A549 (cell line): Measurements from ENCODE around the gene POLRMT. TPM values are rescaled to one million over a fixed set of nuclear protein-coding genes. Genes with fewer than 3 reads are reported as not detected.
A peak's percentile ranks its signal among the peaks of the same experiment; 100 is the strongest.

Experiments
- ATAC-seq, 2 experiments: fragments of 200-7000 bp in 1 of 2; fragments of >200 bp in 1 of 2; cut with Nextera tagmentation in 1 of 2; cut with Tn5 transposase in 1 of 2; 3 replicates each; pipeline versions ENCODE4 v1.8.0 to v1.9.1; 2018 to 2020; ENCODE audit warnings: mild to moderate bottlenecking in 1 of 2, moderate library complexity in 1 of 2
- CTCF ChIA-PET: fragments of 300-600 bp; sonication (Branson Sonifier 250); formaldehyde crosslinking; extraction: SDS; loops from one replicate; lab custom pipeline; 2021; ENCODE audit warnings: antibody characterized with exemption, inconsistent platforms; lab: Yijun Ruan, JAX
- POLR2A ChIA-PET: fragments of 350-600 bp; formaldehyde crosslinking; extraction: SDS; loops from one replicate; lab custom pipeline; 2021; ENCODE audit warnings: antibody characterized with exemption, inconsistent platforms; lab: Yijun Ruan, JAX
- DNase-seq, 2 experiments: peaks; one replicate each; pipeline versions ENCODE4 v3.0.0 to v3.0.0-alpha.2; 2011 to 2016; ENCODE audit warnings: low read depth in 1 of 2, low spot score in 1 of 2
- FAIRE-seq: peaks from 2 replicates; lab custom pipeline; 2011; peaks lifted over from hg19 to GRCh38; lab: Jason Lieb, UNC
- H3K27ac ChIP-seq, 2 experiments: fragments of >200 bp; sonication (Bioruptor Twin); formaldehyde crosslinking; 3 replicates each; pipeline ENCODE4 v1.5.1; 2016 to 2017
- H3K4me1 ChIP-seq: fragments of >200 bp; sonication (Bioruptor Twin); formaldehyde crosslinking; 3 replicates; pipeline ENCODE4 v1.6.1; 2016
- H3K4me2 ChIP-seq: fragments of >200 bp; sonication (Bioruptor Twin); formaldehyde crosslinking; 3 replicates; pipeline ENCODE4 v1.6.1; 2016
- H3K4me3 ChIP-seq: fragments of >200 bp; sonication (Bioruptor Twin); formaldehyde crosslinking; 3 replicates; pipeline ENCODE4 v1.5.1; 2016
- H3K9me3 ChIP-seq: fragments of >200 bp; sonication (Bioruptor Twin); formaldehyde crosslinking; 3 replicates; pipeline ENCODE4 v1.6.1; 2016
- BHLHE40 ChIP-seq: IDR thresholded peaks from 2 replicates; pipeline ENCODE4 v1.6.1; 2012; ENCODE audit warnings: low read depth, low read length, inconsistent platforms
- CBX2 ChIP-seq: fragments of 200-600 bp; sonication (generic); IDR thresholded peaks from 2 replicates; pipeline ENCODE4 v1.6.1; 2016; ENCODE audit warnings: low read depth, mild to moderate bottlenecking, borderline replicate concordance
- CEBPB ChIP-seq, 2 experiments: fragments of >200 bp in 1 of 2; sonication (Bioruptor Twin) in 1 of 2; formaldehyde crosslinking in 1 of 2; IDR thresholded peaks; 2 replicates each; pipeline ENCODE4 v1.6.1; 2012 to 2016
- CTCF ChIP-seq: fragments of >200 bp; sonication (Bioruptor Twin); formaldehyde crosslinking; IDR thresholded peaks from 3 replicates; pipeline ENCODE4 v1.5.1; 2016
- FOSB ChIP-seq: fragments of 250-450 bp; sonication (Bioruptor Pico); IDR thresholded peaks from 2 replicates; pipeline ENCODE4 v1.5.0; 2020; ENCODE audit warnings: mild to moderate bottlenecking, moderate library complexity
- FOXS1 ChIP-seq: fragments of 250-450 bp; sonication (Bioruptor Pico); IDR thresholded peaks from 2 replicates; pipeline ENCODE4 v1.5.0; 2020; ENCODE audit warnings: mild to moderate bottlenecking, moderate library complexity
- HOXB13 ChIP-seq: fragments of 250-450 bp; sonication (Bioruptor Pico); IDR thresholded peaks from 2 replicates; pipeline ENCODE4 v1.5.0; 2020; ENCODE audit warnings: low read depth, mild to moderate bottlenecking, moderate library complexity
- JUN ChIP-seq, 2 experiments: fragments of >200 bp; sonication (Bioruptor Twin); formaldehyde crosslinking; IDR thresholded peaks; 2 replicates in 1 of 2; 3 replicates in 1 of 2; pipeline ENCODE4 v1.6.1; 2016 to 2017
- KDM5A ChIP-seq: fragments of 200-600 bp; sonication (generic); IDR thresholded peaks from 2 replicates; pipeline ENCODE4 v1.6.1; 2016; ENCODE audit warnings: antibody characterized with exemption, mild to moderate bottlenecking
- MAZ ChIP-seq: fragments of 150-350 bp; IDR thresholded peaks from 2 replicates; pipeline ENCODE4 v1.6.1; 2014; ENCODE audit warnings: antibody characterized with exemption, low read depth, low read length, borderline replicate concordance
- PBX3 ChIP-seq: IDR thresholded peaks from 2 replicates; pipeline ENCODE4 v1.6.1; 2012
- PHF8 ChIP-seq: fragments of 200-600 bp; sonication (generic); IDR thresholded peaks from 2 replicates; pipeline ENCODE4 v1.6.1; 2016; ENCODE audit warnings: low read depth, mild to moderate bottlenecking, antibody characterized with exemption, moderate library complexity, borderline replicate concordance
- RARB ChIP-seq: fragments of 250-450 bp; sonication (Bioruptor Pico); IDR thresholded peaks from 2 replicates; pipeline ENCODE4 v1.8.0; 2021; ENCODE audit warnings: mild to moderate bottlenecking, moderate library complexity
- RCOR1 ChIP-seq: fragments of 150-350 bp; IDR thresholded peaks from 2 replicates; pipeline ENCODE4 v1.6.1; 2014; ENCODE audit warnings: antibody characterized with exemption, low read length, low read depth
- USF2 ChIP-seq: fragments of 450-650 bp; IDR thresholded peaks from 2 replicates; pipeline ENCODE4 v1.6.1; 2014; ENCODE audit warnings: antibody characterized with exemption
- ZC3H11A ChIP-seq: fragments of 450-650 bp; IDR thresholded peaks from 2 replicates; pipeline ENCODE4 v1.6.1; 2014; ENCODE audit warnings: antibody characterized with exemption, mild to moderate bottlenecking
- WGBS: methylation state at CpG from one replicate; pipeline ENCODE4 v1.1.6; 2017; ENCODE audit errors: missing lambda C conversion rate; 5-methylcytosine and 5-hydroxymethylcytosine counted together
- polyA plus RNA-seq, 4 experiments: library from polyadenylated mRNA; depleted of rRNA in 3 of 4; stranded (reverse); fragments of >200 nt; fragmentation: RNase III in 1 of 4; extraction: RNeasy Plus Mini Kit Qiagen cat#74134 plus additional on column Dnase treatment in 1 of 4; gene quantifications; 2 replicates in 3 of 4; 3 replicates in 1 of 4; pipeline ENCODE4 v1.2.3, GENCODE V29; 2011 to 2017
- TF ChIP-seq, protein P1 (sequence below): fragments of >200 bp; sonication (Bioruptor Twin); formaldehyde crosslinking; IDR thresholded peaks from 3 replicates; pipeline ENCODE4 v1.6.1; 2016
- TF ChIP-seq, protein P2 (sequence below): IDR thresholded peaks from 2 replicates; pipeline ENCODE4 v1.6.1; 2012

The POLRMT gene
- polyA plus RNA-seq, 2 of the 4 experiments (the other 2 are of a cell fraction): 41.9 to 68.8 TPM

GRCh38 chr19:662962-663681 is 29.8 kb upstream of the POLRMT start, which contains the start of gene RNF126 (continued):
- TF ChIP-seq, protein P1, sequence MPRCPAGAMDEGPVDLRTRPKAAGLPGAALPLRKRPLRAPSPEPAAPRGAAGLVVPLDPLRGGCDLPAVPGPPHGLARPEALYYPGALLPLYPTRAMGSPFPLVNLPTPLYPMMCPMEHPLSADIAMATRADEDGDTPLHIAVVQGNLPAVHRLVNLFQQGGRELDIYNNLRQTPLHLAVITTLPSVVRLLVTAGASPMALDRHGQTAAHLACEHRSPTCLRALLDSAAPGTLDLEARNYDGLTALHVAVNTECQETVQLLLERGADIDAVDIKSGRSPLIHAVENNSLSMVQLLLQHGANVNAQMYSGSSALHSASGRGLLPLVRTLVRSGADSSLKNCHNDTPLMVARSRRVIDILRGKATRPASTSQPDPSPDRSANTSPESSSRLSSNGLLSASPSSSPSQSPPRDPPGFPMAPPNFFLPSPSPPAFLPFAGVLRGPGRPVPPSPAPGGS: peak; percentile 52; the same call in 1 of the 3 replicates
- TF ChIP-seq KDM5A (no peak), RARB (CRISPR knock-in tag) (no peak), BHLHE40 (peak; percentile 36; the same call in 1 of the 2 replicates), ZC3H11A (no peak), PBX3 (no peak), FOXS1 (no peak), RCOR1 (no peak), CTCF (no peak), MAZ (no peak), HOXB13 (CRISPR knock-in tag) (no peak), CEBPB (IDR thresholded peaks at IDR 0.05) (no peak), JUN (IDR thresholded peaks at IDR 0.05) (peak; percentile 47 to 73; a peak in 3 of 5 replicates), CBX2 (no peak), FOSB (CRISPR knock-in tag) (no peak), USF2 (no peak)

- peak in 1 of 2 experiments; percentile 46 for DNase-seq
- Histone ChIP-seq H3K9me3 (no peaks in the 10 kb centered on the region), H3K4me3 (peak overlapping the region; percentile 100), H3K4me2 (peak overlapping the region; percentile 98), H3K27ac (peak overlapping the region; percentile 99 to 100), H3K4me1 (peaks cover 24% of the 10 kb centered on the region; the same call in 2 of the 3 replicates)
- TF ChIP-seq PHF8: peak; percentile 44; the same call in 1 of the 2 replicates
- TF ChIP-seq, protein P2, sequence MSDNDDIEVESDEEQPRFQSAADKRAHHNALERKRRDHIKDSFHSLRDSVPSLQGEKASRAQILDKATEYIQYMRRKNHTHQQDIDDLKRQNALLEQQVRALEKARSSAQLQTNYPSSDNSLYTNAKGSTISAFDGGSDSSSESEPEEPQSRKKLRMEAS: peak; percentile 31; the same call in 1 of the 2 replicates
- no peak for TF ChIP-seq USF2
- FAIRE-seq: no peak
- ATAC-seq: peak in 1 of 2 experiments; percentile 13; a peak in 2 of 6 replicates
- CTCF ChIA-PET: interaction anchor here (0.6 to 1.9 kb wide), 4 partner anchors 72 to 261 kb away, joined by 5 to 11 read pairs (median 7); no protein-coding TSS in a partner anchor
- 0% methylated on average over 3 of the region's 81 CpGs for WGBS
- POLR2A ChIA-PET: interaction anchor here (0.6 to 1.4 kb wide), 5 partner anchors 15 to 88 kb away, joined by 3 to 8 read pairs (median 4); partner anchors contain the start of genes FSTL3 and MISP
Measured at GRCh38 chr19:662207-662961, 29.0 kb upstream of the POLRMT start.
